Endothelial cell of umbilical vein (primary cell): ENCODE measurements around the gene LPP. TPM values are rescaled to one million over a fixed set of nuclear protein-coding genes. Genes with fewer than 3 reads are reported as not detected.

ENCODE experiments used
- BruUV-seq: library from RNA; stranded (reverse); fragments of 400-500 nt; replicated peaks from 2 replicates; lab custom pipeline; 2021; lab: Mats Ljungman, UMichigan
- CTCF ChIA-PET: fragments of 300-600, 350-600 bp; sonication (Branson Sonifier 250); formaldehyde crosslinking; loops from one replicate; lab custom pipeline; 2021; ENCODE audit warnings: antibody characterized with exemption, inconsistent platforms; lab: Charles Lee
- POLR2A ChIA-PET: fragments of 300-600, 350-600 bp; sonication (Branson Sonifier 250); formaldehyde crosslinking; loops from one replicate; lab custom pipeline; 2021; ENCODE audit warnings: antibody characterized with exemption, inconsistent platforms; lab: Charles Lee
- DNase-seq: peaks from one replicate; pipeline ENCODE4 v3.0.0-alpha.2; 2011; ENCODE audit warnings: low read depth, low spot score
- FAIRE-seq: peaks from 2 replicates; lab custom pipeline; 2011; peaks lifted over from hg19 to GRCh38; lab: Jason Lieb, UNC
- H2AFZ ChIP-seq: 2 replicates; pipeline ENCODE4 v1.6.0; 2012; ENCODE audit warnings: low read depth, low read length, control low read depth, inconsistent platforms
- H3K27ac ChIP-seq: 2 replicates; pipeline ENCODE4 v1.5.1; 2011; ENCODE audit warnings: low read depth, mild to moderate bottlenecking, control low read depth, low read length, moderate library complexity; ENCODE audit not compliant: insufficient read depth
- H3K27me3 ChIP-seq, 2 experiments: 2 replicates each; pipeline versions ENCODE4 v1.6.0 to v1.6.1; 2011; ENCODE audit warnings: low read length in 2 of 2, mixed read lengths in 1 of 2; ENCODE audit not compliant: control insufficient read depth in 2 of 2, insufficient read depth in 2 of 2
- H3K36me3 ChIP-seq, 2 experiments: 2 replicates in 1 of 2; 3 replicates in 1 of 2; pipeline ENCODE4 v1.5.1; 2011; ENCODE audit warnings: low read length in 2 of 2, mild to moderate bottlenecking in 1 of 2, moderate library complexity in 1 of 2; ENCODE audit not compliant: control insufficient read depth in 2 of 2, insufficient read depth in 2 of 2; ENCODE audit errors: extremely low read depth in 1 of 2
- H3K4me1 ChIP-seq: 3 replicates; pipeline ENCODE4 v1.5.1; 2011; ENCODE audit warnings: mild to moderate bottlenecking, low read length; ENCODE audit not compliant: control insufficient read depth, insufficient read depth; ENCODE audit errors: extremely low read depth
- H3K4me2 ChIP-seq: 2 replicates; pipeline ENCODE4 v1.6.1; 2011; ENCODE audit warnings: low read length, control low read depth, mixed read lengths; ENCODE audit not compliant: insufficient read depth
- H3K4me3 ChIP-seq, 3 experiments: fragments of 200-600 bp in 1 of 3; sonication (generic), shearing (Covaris generic) in 1 of 3; replicated peaks in 1 of 3; 2 replicates each; pipeline ENCODE4 v1.5.1; 2011 to 2016; ENCODE audit warnings: control low read depth in 3 of 3, low read length in 3 of 3, mild to moderate bottlenecking in 2 of 3, inconsistent platforms in 1 of 3, low read depth in 1 of 3, moderate library complexity in 1 of 3; ENCODE audit not compliant: insufficient read depth in 1 of 3
- H3K79me2 ChIP-seq: 2 replicates; pipeline ENCODE4 v1.6.0; 2012; ENCODE audit warnings: low read length, inconsistent platforms; ENCODE audit not compliant: control insufficient read depth, insufficient read depth
- H3K9ac ChIP-seq: replicated peaks from 2 replicates; pipeline ENCODE3; 2011; ENCODE audit warnings: low read length, control low read depth; ENCODE audit not compliant: insufficient read depth; ENCODE audit errors: extremely low read depth
- H3K9me1 ChIP-seq: replicated peaks from 3 replicates; pipeline ENCODE4 v1.6.0; 2011; ENCODE audit warnings: mild to moderate bottlenecking, low read length; ENCODE audit not compliant: control insufficient read depth, insufficient read depth; ENCODE audit errors: extremely low read depth
- H3K9me3 ChIP-seq: replicated peaks from 2 replicates; pipeline ENCODE4 v1.5.1; 2012; ENCODE audit warnings: low read length, inconsistent platforms; ENCODE audit not compliant: control insufficient read depth, insufficient read depth
- H4K20me1 ChIP-seq: replicated peaks from 2 replicates; pipeline ENCODE3; 2011; ENCODE audit warnings: mild to moderate bottlenecking, low read length; ENCODE audit not compliant: control insufficient read depth, insufficient read depth; ENCODE audit errors: extremely low read depth
- CTCF ChIP-seq, 2 donors: IDR thresholded peaks; 1 replicate in 1 of 2; 2 replicates in 1 of 2; pipeline ENCODE4 v1.5.1; 2011; ENCODE audit warnings: low read length in 2 of 2, mild to moderate bottlenecking in 2 of 2, moderate library complexity in 2 of 2, control low read depth in 1 of 2, inconsistent platforms in 1 of 2, low read depth in 1 of 2; ENCODE audit not compliant: insufficient read depth in 1 of 2; ENCODE audit errors: extremely low read depth in 1 of 2
- EZH2 ChIP-seq: IDR thresholded peaks from 2 replicates; pipeline ENCODE4 v1.6.1; 2012; ENCODE audit warnings: borderline replicate concordance, low read depth, mild to moderate bottlenecking, moderate library complexity, low read length, inconsistent platforms; ENCODE audit not compliant: severe bottlenecking
- FOS ChIP-seq: IDR thresholded peaks from 2 replicates; pipeline ENCODE4 v1.6.1; 2011; ENCODE audit warnings: mild to moderate bottlenecking, low read length, moderate library complexity, borderline replicate concordance; ENCODE audit not compliant: insufficient read depth
- GATA2 ChIP-seq: IDR thresholded peaks from 2 replicates; pipeline ENCODE4 v1.7.0; 2011; ENCODE audit warnings: low read depth, mild to moderate bottlenecking, moderate library complexity, mixed read lengths, low read length; ENCODE audit not compliant: insufficient read length, insufficient read depth
- JUN ChIP-seq: IDR thresholded peaks from 2 replicates; pipeline ENCODE4 v1.6.1; 2011; ENCODE audit warnings: borderline replicate concordance, low read depth; ENCODE audit not compliant: insufficient read length, insufficient read depth
- MAX ChIP-seq: IDR thresholded peaks from 2 replicates; pipeline ENCODE4 v1.6.1; 2011; ENCODE audit not compliant: insufficient read depth, insufficient read length
- MYC ChIP-seq: IDR thresholded peaks from one replicate; pipeline ENCODE4 v1.6.1; 2011; ENCODE audit warnings: mild to moderate bottlenecking, low read depth, low read length
- POLR2A ChIP-seq: IDR thresholded peaks from 2 replicates; pipeline ENCODE4 v1.6.1; 2012; ENCODE audit warnings: low read depth, mild to moderate bottlenecking, control low read depth, low read length
- POLR2AphosphoS5 ChIP-seq: IDR thresholded peaks from 2 replicates; pipeline ENCODE4 v1.6.1; 2012; ENCODE audit warnings: low read depth, mild to moderate bottlenecking, control low read depth, low read length, moderate library complexity; ENCODE audit not compliant: insufficient read depth
- dilution Hi-C: fragments of 300-500 bp; cut with MboI; formaldehyde crosslinking; loops from one replicate; pipeline ENCODE4 v1.15.0; 2019; ENCODE audit warnings: low sequenced_read_pairs; ENCODE audit not compliant: extremely low pct_ligation_motif_present
- intact Hi-C: fragments of 100-400 bp; cut with micrococcal nuclease; formaldehyde crosslinking; loops from one replicate; pipeline ENCODE4 v1.10.0; 2022
- polyA plus RNA-seq, 4 experiments: library from polyadenylated mRNA; depleted of rRNA in 3 of 4; stranded (reverse) in 3 of 4; unstranded in 1 of 4; fragments of >200 nt; gene quantifications; 2 replicates each; pipeline versions ENCODE4 v1.2.1 to v1.2.3, GENCODE V29; 2011 to 2012; ENCODE audit warnings: missing spikeins in 1 of 4
- total RNA-seq: library from RNA; stranded (reverse); gene quantifications from 2 replicates; pipeline ENCODE4 v1.2.3, GENCODE V29; 2021

Gene LPP
- total and polyA plus RNA-seq, 2 donors (not counting 3 experiments of a cell fraction or from before 2014, with no cell fraction given): 16.9 to 153 TPM

GRCh38 chr3:188176476-188176875 lies 22.5 kb downstream of the LPP start:
- no peaks in the 10 kb centered on the region for H3K9me3 ChIP-seq
- TF ChIP-seq GATA2 (no peak), EZH2 (no peak)
- intact Hi-C loops (no loop called here), dilution Hi-C loops (no loop called here)
- H3K9me1 ChIP-seq: no peaks in the 10 kb centered on the region
- ChIA-PET POLR2A (no interaction called here), CTCF (interaction anchor here (0.7 to 1.7 kb wide), 4 partner anchors 10 to 779 kb away, joined by 3 read pairs; no protein-coding TSS in a partner anchor)
- peaks cover 64% of the 10 kb centered on the region for H3K79me2 ChIP-seq
- no peak for DNase-seq
- FAIRE-seq: no peak
- H3K27me3 ChIP-seq: no peaks in the 10 kb centered on the region
- H3K4me1 ChIP-seq: peaks cover 8% of the 10 kb centered on the region
- peaks cover 4% of the 10 kb centered on the region for H4K20me1 ChIP-seq
- H3K27ac ChIP-seq: no peak overlapping the region
- no peak overlapping the region for H3K4me2 ChIP-seq
- H3K36me3 ChIP-seq: peaks cover 0 to 2% of the 10 kb centered on the region in 2 experiments
- BruUV-seq: no TSS peak
- no peak overlapping the region for H2AFZ ChIP-seq
- no peak overlapping the region for H3K4me3 ChIP-seq
- no peak overlapping the region for H3K9ac ChIP-seq

- Histone ChIP-seq H3K4me1 (peaks cover 8% of the 10 kb centered on the region), H3K79me2 (peaks cover 60% of the 10 kb centered on the region), H2AFZ (no peak overlapping the region), H3K27ac (no peak overlapping the region), H3K9me3 (no peaks in the 10 kb centered on the region), H3K4me3 (no peak overlapping the region), H4K20me1 (peaks cover 4% of the 10 kb centered on the region), H3K27me3 (no peaks in the 10 kb centered on the region), H3K9me1 (no peaks in the 10 kb centered on the region), H3K9ac (no peak overlapping the region), H3K4me2 (no peak overlapping the region), H3K36me3 (peaks cover 0 to 2% of the 10 kb centered on the region in 2 experiments)
- no peak for TF ChIP-seq MYC
- TF ChIP-seq POLR2AphosphoS5: no peak
- no peak for TF ChIP-seq MAX
- no peak for TF ChIP-seq EZH2
- TF ChIP-seq GATA2: no peak
- no peak for TF ChIP-seq FOS
- no peak for TF ChIP-seq CTCF (IDR thresholded peaks at IDR 0.05; ENCODE audit: extremely low read depth in 1 of 2, insufficient read depth in 1 of 2, low read depth in 1 of 2, low read length in 2 of 2)
- TF ChIP-seq JUN: no peak
- TF ChIP-seq POLR2A: no peak
- ChIA-PET CTCF (interaction anchor here (1.0 to 1.7 kb wide), 3 partner anchors 10 to 778 kb away, joined by 3 read pairs; no protein-coding TSS in a partner anchor), POLR2A (no interaction called here)
- intact Hi-C loops: no loop called here
- dilution Hi-C loops: no loop called here
- FAIRE-seq (no peak), DNase-seq (no peak)
- no TSS peak for BruUV-seq
These were observed 22.9 kb downstream of the LPP start for GRCh38 chr3:188176884-188177283.
